GM12891 (cell line): Measurements from ENCODE around the gene SUPT16H.

ENCODE experiments used
- DNase-seq: peaks from one replicate; pipeline ENCODE4 v3.0.0; 2011; ENCODE audit warnings: low spot score; ENCODE audit not compliant: insufficient read length
- FAIRE-seq: peaks from 2 replicates; lab custom pipeline; 2011; peaks lifted over from hg19 to GRCh38; lab: Jason Lieb, UNC
- PAX5 ChIP-seq: IDR thresholded peaks from 2 replicates; pipeline ENCODE4 v1.6.1; 2011; ENCODE audit warnings: low read length, moderate library complexity, mild to moderate bottlenecking; ENCODE audit not compliant: insufficient read depth, severe bottlenecking
- POLR2A ChIP-seq: IDR thresholded peaks from 2 replicates; pipeline ENCODE4 v1.6.1; 2011; ENCODE audit warnings: low read depth, low read length, control low read depth
- POLR2AphosphoS5 ChIP-seq: IDR thresholded peaks from 2 replicates; pipeline ENCODE4 v1.6.1; 2011; ENCODE audit warnings: low read depth, low read length, control low read depth
- POU2F2 ChIP-seq: IDR thresholded peaks from 2 replicates; pipeline ENCODE4 v1.6.1; 2011; ENCODE audit warnings: low read depth, mild to moderate bottlenecking, control low read depth, low read length, moderate library complexity
- SPI1 ChIP-seq: IDR thresholded peaks from 2 replicates; pipeline ENCODE4 v1.6.1; 2011; ENCODE audit warnings: low read depth, low read length, control low read depth
- TAF1 ChIP-seq: IDR thresholded peaks from 2 replicates; pipeline ENCODE4 v1.6.1; 2011; ENCODE audit warnings: low read depth, low read length, control low read depth

Gene SUPT16H

GRCh38 chr14:21367582-21368144 lies 16.2 kb downstream of the SUPT16H start:
- DNase-seq (no peak), FAIRE-seq (no peak)
- TF ChIP-seq POLR2A (no peak), POU2F2 (no peak), TAF1 (no peak), SPI1 (no peak), POLR2AphosphoS5 (no peak), PAX5 (no peak)

- no peak for TF ChIP-seq POU2F2
- TF ChIP-seq POLR2AphosphoS5 = no peak
- TF ChIP-seq POLR2A = no peak
- TF ChIP-seq PAX5 = no peak
- no peak for TF ChIP-seq SPI1
- no peak for TF ChIP-seq TAF1
- DNase-seq (no peak), FAIRE-seq (no peak)
These were observed 27.3 kb downstream of the SUPT16H start for GRCh38 chr14:21356511-21356910.

- FAIRE-seq (peak; percentile 85), DNase-seq (peak; percentile 27)
- TF ChIP-seq SPI1 (0 out of 2 replicates have a peak, but pooled peaks have one; percentile 31), POLR2A (no peak)
These were observed 31.2 kb downstream of the SUPT16H start for GRCh38 chr14:21352587-21352986.

- no peak for FAIRE-seq
- TF ChIP-seq PAX5 (no peak), POLR2AphosphoS5 (0 out of 2 replicates have a peak, but pooled peaks have one; percentile 32)
- DNase-seq = no peak
These were observed 33.3 kb downstream of the SUPT16H start for GRCh38 chr14:21350539-21350938.

- no peak for TF ChIP-seq TAF1
- TF ChIP-seq POU2F2 = no peak
- TF ChIP-seq POLR2AphosphoS5 = no peak
- no peak for TF ChIP-seq SPI1
- no peak for TF ChIP-seq POLR2A
- FAIRE-seq (no peak), DNase-seq (no peak)
These were observed 36.6 kb downstream of the SUPT16H start for GRCh38 chr14:21347201-21347600.

- no peak for FAIRE-seq
- no peak for TF ChIP-seq SPI1
- TF ChIP-seq PAX5 = no peak
- no peak for TF ChIP-seq POLR2A
- TF ChIP-seq POLR2AphosphoS5 = no peak
- TF ChIP-seq POU2F2 = no peak
- no peak for TF ChIP-seq TAF1
- DNase-seq = no peak
These were observed 37.2 kb downstream of the SUPT16H start for GRCh38 chr14:21346532-21347135.

GRCh38 chr14:21343035-21343794 lies 40.6 kb downstream of the SUPT16H start:
- FAIRE-seq = no peak
- TF ChIP-seq SPI1 (no peak), PAX5 (no peak), POLR2A (no peak), TAF1 (no peak)
- no peak for DNase-seq

GRCh38 chr14:21334202-21334906 lies 49.5 kb downstream of the SUPT16H start:
- FAIRE-seq (no peak), DNase-seq (no peak)
- TF ChIP-seq POLR2A = no peak
- no peak for TF ChIP-seq POLR2AphosphoS5
- no peak for TF ChIP-seq TAF1
- TF ChIP-seq PAX5 = no peak
- TF ChIP-seq POU2F2 = no peak
- TF ChIP-seq SPI1 = no peak

GRCh38 chr14:21332950-21333349 lies 50.9 kb downstream of the SUPT16H start:
- DNase-seq (no peak), FAIRE-seq (no peak)
- TF ChIP-seq TAF1 = no peak
- no peak for TF ChIP-seq POLR2AphosphoS5
- TF ChIP-seq SPI1 = no peak
- no peak for TF ChIP-seq POU2F2
- TF ChIP-seq POLR2A = no peak
- TF ChIP-seq PAX5 = no peak
